ENCODE data around the gene GFAP.

GFAP gene

GRCh38 chr17:44933824-44934744 lies 18.8 kb upstream of the GFAP start:
- H3K4me1 ChIP-seq (ENCODE audit: control insufficient read depth in 1 of 2, insufficient read depth in 1 of 2, low read depth in 1 of 2, low read length in 1 of 2) = no peaks in the 10 kb centered on the region
- H3K4me3 ChIP-seq (ENCODE audit: low read depth in 1 of 2, low read length in 1 of 2) = no peak overlapping the region
- H3K36me3 ChIP-seq = peaks cover 70% of the 10 kb centered on the region
- no peaks in the 10 kb centered on the region for H3K9me3 ChIP-seq
- H3K27me3 ChIP-seq = no peaks in the 10 kb centered on the region
- TF ChIP-seq CTCF (IDR thresholded peaks at IDR 0.05) = no peak
- no peak overlapping the region for H3K27ac ChIP-seq

- H3K4me3 ChIP-seq (ENCODE audit: low read depth in 1 of 2, low read length in 1 of 2) = no peak overlapping the region
- H3K27me3 ChIP-seq = no peaks in the 10 kb centered on the region
- H3K4me1 ChIP-seq (ENCODE audit: control insufficient read depth in 1 of 2, insufficient read depth in 1 of 2, low read depth in 1 of 2, low read length in 1 of 2) = no peaks in the 10 kb centered on the region
- TF ChIP-seq CTCF (IDR thresholded peaks at IDR 0.05) = no peak
- H3K27ac ChIP-seq = no peak overlapping the region
- peaks cover 84% of the 10 kb centered on the region for H3K36me3 ChIP-seq
- H3K9me3 ChIP-seq = no peaks in the 10 kb centered on the region
Measured at GRCh38 chr17:44932787-44933097, 17.4 kb upstream of the GFAP start.

DNA sequence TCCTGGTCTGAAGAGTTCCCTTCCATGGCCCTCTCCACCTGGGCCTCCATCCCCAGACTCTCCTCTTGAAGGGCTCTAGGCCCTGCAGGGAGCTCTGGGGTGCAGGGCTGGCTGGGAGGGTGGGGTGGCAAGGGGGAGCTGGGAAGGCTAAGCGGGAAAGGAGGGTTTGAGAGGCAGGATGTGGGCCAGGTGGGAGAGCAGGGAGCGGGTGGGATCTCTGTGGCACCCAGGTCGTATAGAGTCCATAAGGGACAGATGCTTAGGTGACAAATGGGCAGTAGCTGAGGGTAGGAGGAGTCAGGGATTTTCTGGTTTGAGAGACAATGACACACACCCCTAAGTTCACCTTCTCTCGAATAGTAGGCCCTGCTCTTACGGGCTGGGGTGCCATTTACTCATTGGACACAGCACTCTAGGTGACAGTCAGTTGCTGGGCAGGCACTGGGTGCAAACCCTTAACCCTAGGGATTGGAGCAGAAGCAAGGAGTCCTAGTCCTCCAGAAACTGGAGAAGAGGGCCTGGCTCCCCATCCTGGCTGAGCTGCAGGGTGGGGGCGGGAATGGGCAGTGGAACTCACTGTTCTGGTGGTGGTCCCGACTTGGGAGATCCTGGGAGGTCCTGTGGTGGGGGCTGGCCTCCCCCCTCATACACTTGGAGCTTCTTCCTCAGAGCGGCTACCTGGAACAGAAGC lies 16.9 kb upstream of the GFAP start:
- no peak for TF ChIP-seq CTCF (IDR thresholded peaks at IDR 0.05)
- no peak overlapping the region for H3K27ac ChIP-seq
- no peaks in the 10 kb centered on the region for H3K4me1 ChIP-seq (ENCODE audit: control insufficient read depth in 1 of 2, insufficient read depth in 1 of 2, low read depth in 1 of 2, low read length in 1 of 2)
- H3K27me3 ChIP-seq = no peaks in the 10 kb centered on the region
- H3K4me3 ChIP-seq (ENCODE audit: low read depth in 1 of 2, low read length in 1 of 2) = no peak overlapping the region
- H3K9me3 ChIP-seq = no peaks in the 10 kb centered on the region
- H3K36me3 ChIP-seq = peaks cover 89% of the 10 kb centered on the region

DNA sequence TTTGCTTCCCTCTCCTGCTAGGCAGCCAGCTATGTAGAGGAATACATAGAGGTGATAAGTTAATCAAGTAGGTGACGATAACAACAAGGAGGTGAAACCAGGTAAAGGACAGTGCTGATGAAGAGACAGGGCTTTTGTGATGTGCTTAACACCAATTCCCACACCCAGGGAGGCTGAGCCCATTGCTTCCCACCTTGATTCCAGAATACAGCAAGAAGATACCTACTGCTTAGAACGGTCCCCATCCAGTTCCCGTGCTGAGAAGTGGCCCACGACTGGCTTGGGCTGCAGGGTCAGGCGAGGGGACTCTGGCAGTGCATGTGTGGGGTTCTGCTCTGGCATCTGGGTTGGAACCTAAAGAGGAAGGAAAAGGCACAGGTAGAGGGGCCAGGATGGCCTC lies 16.1 kb upstream of the GFAP start:
- Histone ChIP-seq H3K9me3 (no peaks in the 10 kb centered on the region), H3K36me3 (peaks cover 97% of the 10 kb centered on the region), H3K4me3 (ENCODE audit: low read depth in 1 of 2, low read length in 1 of 2) (no peak overlapping the region), H3K4me1 (ENCODE audit: control insufficient read depth in 1 of 2, insufficient read depth in 1 of 2, low read depth in 1 of 2, low read length in 1 of 2) (no peaks in the 10 kb centered on the region), H3K27me3 (no peaks in the 10 kb centered on the region), H3K27ac (no peak overlapping the region)
- no peak for TF ChIP-seq CTCF (IDR thresholded peaks at IDR 0.05)

DNA sequence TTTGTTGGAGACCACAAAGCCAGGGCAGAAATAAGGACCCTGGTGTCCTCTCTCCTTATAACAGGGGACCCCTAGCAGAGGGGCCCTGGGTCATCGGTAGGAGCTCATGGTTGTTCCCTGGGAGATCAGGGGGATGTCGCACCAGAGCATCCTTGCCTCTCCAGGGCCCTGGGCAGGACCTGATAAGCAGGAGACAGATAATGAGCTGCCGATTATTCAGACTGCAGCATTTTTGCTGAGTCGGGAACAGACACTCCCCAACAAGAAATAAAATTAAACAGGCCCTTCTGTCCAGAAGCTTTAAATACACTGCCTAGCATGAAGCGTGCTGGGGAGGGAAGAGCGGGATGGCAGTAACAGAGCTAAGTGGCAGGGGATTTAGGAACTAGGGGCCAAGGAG lies 15.4 kb upstream of the GFAP start:
- peaks cover 98% of the 10 kb centered on the region for H3K36me3 ChIP-seq
- no peaks in the 10 kb centered on the region for H3K27me3 ChIP-seq
- no peaks in the 10 kb centered on the region for H3K9me3 ChIP-seq
- no peaks in the 10 kb centered on the region for H3K4me1 ChIP-seq (ENCODE audit: control insufficient read depth in 1 of 2, insufficient read depth in 1 of 2, low read depth in 1 of 2, low read length in 1 of 2)
- no peak overlapping the region for H3K27ac ChIP-seq
- no peak overlapping the region for H3K4me3 ChIP-seq (ENCODE audit: low read depth in 1 of 2, low read length in 1 of 2)
- TF ChIP-seq CTCF (IDR thresholded peaks at IDR 0.05) = no peak
